ENCODE results near the gene PTPRK.
"Not testable (repeated sequence)": the region's sequence is repeated elsewhere in the genome, so short reads cannot be mapped to it uniquely, and the experiment has no call there.

The PTPRK gene

GRCh38 chr6:128487746-128488145 lies 32.7 kb downstream of the PTPRK start:
- DNase-seq = no peak

DNA sequence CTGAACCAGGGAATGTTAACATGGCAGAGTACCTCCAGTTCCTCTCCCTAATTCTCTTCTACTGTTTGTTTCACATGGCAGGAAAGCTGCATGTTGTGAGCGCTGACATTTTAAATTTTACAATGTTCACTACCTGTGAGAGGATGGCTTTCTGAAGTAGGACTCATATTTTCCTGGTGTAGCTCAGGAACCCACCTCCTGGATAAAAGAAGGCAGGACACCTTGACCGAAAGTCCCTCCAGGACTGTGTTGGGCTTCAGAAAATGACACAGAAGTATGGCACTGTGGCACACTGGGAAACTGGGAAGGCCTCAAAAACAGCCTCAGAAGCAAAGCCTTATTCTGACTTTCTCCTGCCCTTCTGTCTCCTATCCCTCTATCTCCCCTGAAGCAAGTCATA lies 33.3 kb downstream of the PTPRK start:
- no peak for DNase-seq

GRCh38 chr6:128486580-128486979 lies 33.8 kb downstream of the PTPRK start:
- not testable (repeated sequence) for DNase-seq

DNA sequence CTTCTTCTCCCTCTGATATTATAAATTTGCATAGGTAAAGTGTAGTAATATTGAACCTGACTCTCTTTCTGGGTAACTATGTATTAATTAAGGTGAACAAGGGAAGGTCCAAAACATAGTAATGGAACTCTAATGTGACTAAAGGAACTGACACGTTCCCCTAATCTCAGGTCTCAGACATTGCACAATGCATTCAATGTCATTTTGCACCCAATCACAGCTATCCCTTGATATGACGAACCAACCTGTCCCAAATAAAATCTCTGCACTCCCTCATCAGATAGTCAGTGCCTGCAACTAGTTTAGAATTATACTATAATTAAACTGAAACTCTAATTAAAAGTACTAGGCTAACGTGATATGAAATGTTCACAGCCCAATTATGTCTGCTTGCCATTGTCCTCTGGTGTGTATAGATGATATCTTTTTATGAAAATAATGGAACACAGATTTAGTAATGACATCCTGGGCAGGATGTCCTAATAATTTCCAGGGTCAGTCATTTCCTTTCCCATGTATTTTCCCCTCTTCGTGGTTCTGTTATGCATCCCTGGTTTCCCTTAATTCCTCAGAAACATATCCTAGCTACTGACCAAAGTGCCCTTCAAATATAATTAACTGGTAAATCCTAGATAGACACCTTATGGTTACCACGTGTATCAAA lies 36.8 kb downstream of the PTPRK start:
- peak; percentile 76 for DNase-seq

DNA sequence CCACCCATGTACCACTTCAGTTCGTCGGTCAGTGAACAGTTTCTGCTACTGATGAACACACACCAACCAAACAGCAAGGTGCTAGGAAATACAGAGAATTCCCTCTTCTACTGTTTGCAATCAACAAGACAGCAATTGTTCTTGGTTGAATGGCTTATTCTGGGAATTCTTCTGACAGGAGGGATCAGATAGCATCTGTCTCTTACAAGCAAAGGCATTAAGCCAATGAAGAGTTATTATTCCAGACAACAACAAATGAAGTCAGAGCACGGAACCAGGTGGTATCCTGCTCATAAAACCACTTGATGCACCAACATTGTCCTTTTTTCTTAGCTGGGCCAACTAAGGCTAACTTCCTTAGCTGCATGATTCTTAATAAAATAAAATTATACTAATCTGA lies 37.8 kb downstream of the PTPRK start:
- DNase-seq = peak; percentile 79

DNA sequence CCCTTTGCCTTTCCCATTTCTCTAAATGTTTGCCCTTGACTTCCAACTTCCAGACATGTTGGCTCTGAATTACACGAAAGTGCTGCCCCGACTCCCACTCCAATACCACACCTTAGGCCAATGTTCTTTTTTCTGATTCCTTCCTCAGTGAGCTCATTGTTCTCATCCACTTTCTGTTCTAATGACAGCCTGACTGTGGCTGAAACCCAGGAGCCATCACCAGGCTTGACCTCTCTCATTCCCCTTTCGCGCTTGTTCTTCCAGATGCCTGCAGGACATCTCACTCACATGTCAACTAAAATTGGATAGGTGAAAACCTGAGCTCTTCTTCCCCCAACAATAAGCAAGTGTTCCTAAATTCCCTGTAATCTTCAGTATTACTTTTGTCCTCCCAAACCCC lies 40.4 kb downstream of the PTPRK start:
- no peak for DNase-seq

- DNase-seq = no peak
Observed at GRCh38 chr6:128479048-128479666, 41.2 kb downstream of the PTPRK start.

- no peak for DNase-seq
Observed at GRCh38 chr6:128478230-128479047, 42.0 kb downstream of the PTPRK start.

DNA sequence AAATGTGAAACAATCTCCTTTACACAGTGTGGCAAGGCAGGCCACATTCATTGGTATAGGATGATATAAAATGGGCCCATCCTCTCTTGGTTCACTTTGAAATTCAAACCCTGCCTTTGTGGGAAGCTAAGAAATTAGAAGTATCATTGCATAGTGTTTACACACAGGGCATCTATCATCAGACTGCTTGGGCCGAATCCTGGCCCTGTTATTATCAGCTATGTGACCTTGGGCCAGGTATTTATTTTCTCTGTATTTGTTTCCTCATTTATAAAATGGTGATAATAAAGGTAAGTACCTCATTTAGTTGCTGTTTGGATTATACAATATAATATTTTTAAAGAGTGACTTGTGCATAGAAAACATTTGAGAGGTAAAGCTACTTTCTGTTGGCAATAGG lies 45.5 kb downstream of the PTPRK start:
- DNase-seq = no peak

DNA sequence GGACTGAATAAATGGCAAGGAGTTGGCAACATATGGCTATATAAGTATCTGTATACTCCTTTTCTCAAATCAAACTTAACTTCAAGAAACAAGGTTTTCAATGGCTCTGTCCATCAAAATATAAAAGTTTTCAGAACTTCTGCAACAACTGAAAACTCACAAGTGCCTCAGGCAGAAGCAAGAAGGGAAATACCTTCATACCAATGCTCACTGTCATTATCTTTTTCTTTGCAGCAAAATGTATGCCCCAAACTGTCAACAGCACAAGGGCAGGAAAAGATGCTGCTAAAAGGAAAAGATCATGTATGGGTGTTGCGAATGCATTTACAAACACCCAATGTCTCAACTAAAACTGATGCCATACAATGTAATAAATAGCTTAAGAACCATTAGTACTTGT lies 45.9 kb downstream of the PTPRK start:
- no peak for DNase-seq

DNA sequence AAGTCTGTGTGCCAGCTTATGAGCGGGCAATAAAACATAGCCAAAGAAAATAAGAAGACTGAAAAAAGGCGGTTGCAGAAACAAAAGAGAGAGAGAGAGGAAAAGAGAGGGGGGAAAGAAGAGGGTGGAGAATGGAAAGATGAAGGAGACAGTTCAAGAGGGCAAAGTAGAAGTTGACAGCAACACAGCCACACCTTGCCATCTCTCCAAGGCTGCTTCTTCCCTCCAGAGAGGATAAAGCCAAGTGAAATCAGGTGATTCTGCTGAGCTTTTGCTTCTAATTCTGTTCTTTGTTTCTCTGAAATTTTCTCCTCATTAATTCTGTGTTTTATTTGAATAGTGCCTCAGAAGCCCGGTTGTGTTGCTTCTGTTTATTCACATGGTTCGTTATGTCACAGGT lies 48.5 kb downstream of the PTPRK start:
- DNase-seq = no peak

- no peak for DNase-seq
Observed at GRCh38 chr6:128465368-128466343, 54.7 kb downstream of the PTPRK start.

GRCh38 chr6:128464790-128465189 lies 55.6 kb downstream of the PTPRK start:
- DNase-seq = no peak

- DNase-seq = no peak
Observed at GRCh38 chr6:128463942-128464341, 56.5 kb downstream of the PTPRK start.

DNA sequence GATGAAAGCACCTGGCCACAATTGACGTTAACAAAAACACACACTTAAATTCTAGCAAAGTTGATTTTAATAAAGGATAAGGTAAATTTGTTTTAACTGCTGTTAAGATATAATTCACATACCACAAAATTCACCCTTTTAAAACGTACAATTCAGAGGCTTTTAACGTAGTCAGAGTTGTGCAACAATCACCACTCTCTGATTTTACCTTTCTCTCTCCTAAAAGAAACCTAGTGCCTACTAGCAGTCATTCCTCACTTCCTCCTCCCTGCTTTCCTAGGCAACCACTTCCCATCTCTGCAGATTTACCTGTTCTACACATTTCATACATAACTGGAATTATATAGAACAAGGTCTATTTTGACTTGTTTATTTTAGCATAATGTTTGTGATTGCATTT lies 58.9 kb downstream of the PTPRK start:
- no peak for DNase-seq

DNA sequence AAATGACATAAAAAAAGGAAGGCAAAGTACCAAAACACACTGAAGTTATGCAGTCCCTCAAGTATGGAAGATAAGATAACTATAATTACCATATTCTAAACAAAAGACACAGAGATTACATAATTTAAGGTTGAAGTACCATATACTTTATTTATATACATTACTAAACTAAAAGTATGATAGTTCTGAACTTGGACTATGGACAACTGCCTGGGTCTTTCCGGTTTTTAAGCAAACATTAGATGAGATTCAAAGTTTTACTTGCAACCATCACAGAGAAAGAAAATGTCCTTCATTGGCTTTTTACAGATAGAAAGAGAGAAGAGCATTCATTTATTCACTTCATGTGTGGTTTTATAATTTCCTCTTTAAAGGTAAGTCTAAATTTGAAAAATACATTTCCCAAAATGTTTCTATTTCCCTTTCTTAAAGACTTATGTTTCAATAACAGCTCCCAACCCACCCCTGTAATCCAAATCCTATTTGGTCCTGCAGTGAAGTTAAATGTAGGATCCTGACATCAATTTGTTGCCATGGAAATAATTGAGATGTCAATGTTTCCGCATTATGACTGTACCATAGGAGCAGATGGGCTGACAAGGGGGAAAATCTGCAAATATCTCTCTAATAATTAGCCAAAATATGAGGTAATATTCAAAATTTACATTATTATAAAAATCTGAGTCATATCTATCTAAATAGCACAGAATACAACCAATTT lies 63.7 kb downstream of the PTPRK start:
- no peak for DNase-seq

DNA sequence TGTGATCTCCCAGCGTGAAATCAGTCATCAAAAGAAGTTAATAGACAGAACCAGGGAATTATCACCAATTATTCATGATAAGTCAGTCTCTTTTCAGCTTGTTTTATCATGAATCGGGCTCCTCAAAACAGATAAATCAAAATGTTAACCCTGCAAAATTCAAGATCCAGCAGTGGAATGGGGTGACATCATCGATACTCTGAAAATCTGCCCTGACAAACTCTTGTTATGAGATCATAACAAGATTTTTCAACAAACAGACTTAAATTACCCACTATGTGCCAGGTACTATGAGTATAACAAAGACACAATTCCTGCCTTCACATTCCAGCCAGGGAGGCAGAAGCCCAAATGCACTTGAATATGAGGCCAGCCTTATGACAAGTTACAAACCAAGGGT lies 64.4 kb downstream of the PTPRK start:
- no peak for DNase-seq

- DNase-seq = no peak
Observed at GRCh38 chr6:128452713-128453112, 67.7 kb downstream of the PTPRK start.

- no peak for DNase-seq
Observed at GRCh38 chr6:128446497-128446896, 73.9 kb downstream of the PTPRK start.

DNA sequence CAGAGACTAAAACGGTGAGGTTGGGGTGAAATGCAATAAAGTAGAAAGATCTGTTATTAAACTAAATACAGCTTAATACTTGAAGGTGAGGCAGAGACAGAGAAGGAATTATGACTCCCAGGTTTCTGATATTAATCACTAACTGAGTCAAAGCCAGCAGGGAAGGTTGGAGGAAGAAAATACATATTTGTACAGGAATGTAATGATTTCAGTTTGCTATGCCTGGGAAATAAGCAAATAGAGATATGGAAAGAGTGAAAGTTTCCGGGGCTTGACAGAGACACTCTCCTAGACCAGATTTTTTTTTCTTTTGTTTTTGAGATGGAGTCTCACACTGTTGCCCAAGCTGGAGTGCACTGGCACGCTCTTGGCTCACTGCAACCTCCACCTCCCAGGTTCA lies 76.8 kb downstream of the PTPRK start:
- no peak for DNase-seq

- no peak for DNase-seq
Observed at GRCh38 chr6:128439627-128440026, 80.8 kb downstream of the PTPRK start.

GRCh38 chr6:128438393-128438792 lies 82.0 kb downstream of the PTPRK start:
- peak; percentile 67 for DNase-seq
